Measurements from ENCODE around the gene RPL37. TPM values are rescaled to one million over a fixed set of nuclear protein-coding genes. Genes with fewer than 3 reads are reported as not detected.
A peak's percentile ranks its signal among the peaks of the same experiment; 100 is the strongest.

RPL37 gene
- total and polyA plus RNA-seq, 11 donors = 32.7 to 898 (median 613) TPM

DNA sequence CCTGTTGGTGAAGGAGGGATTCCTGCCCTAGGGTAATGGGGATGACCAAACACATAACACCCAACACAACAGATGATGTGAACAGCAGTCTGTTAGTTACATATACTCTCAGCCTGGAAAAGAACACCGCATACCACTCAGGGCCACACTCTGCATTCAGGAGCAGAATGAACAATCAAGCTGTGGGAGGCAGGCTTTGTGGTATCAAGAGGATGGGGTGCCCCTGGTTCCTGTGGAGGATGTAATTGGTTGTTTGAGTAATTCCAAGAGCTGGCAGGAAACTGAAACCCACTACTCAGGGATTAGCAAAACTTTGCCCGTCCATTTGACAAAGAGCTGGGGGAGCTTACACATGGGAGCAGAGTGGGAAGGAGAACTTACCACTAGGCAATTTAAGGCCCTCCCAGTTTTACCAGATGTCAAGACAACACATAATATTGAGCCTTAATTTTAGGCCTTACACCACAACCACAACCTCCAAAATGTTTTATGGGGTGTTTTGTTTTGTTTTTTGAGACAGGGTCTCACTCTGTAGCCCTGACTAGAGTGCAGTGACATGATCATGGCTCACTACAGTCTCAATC, 21.2 kb downstream of the RPL37 start:
- H3K36me3 ChIP-seq = no peaks in the 10 kb centered on the region
- H3K4me3 ChIP-seq = no peak overlapping the region
- intact Hi-C loops (cut with DNase I) = no loop called here
- H3K4me1 ChIP-seq = no peaks in the 10 kb centered on the region
- ATAC-seq = no peak
- no peaks in the 10 kb centered on the region for H3K27me3 ChIP-seq
- WGBS, 4 donors = 89 to 96% (median 93%) methylated on average over 2 of the region's 2 CpGs
- H3K27ac ChIP-seq = no peak overlapping the region
- H3K9me3 ChIP-seq = no peaks in the 10 kb centered on the region
- TF ChIP-seq, protein P1, sequence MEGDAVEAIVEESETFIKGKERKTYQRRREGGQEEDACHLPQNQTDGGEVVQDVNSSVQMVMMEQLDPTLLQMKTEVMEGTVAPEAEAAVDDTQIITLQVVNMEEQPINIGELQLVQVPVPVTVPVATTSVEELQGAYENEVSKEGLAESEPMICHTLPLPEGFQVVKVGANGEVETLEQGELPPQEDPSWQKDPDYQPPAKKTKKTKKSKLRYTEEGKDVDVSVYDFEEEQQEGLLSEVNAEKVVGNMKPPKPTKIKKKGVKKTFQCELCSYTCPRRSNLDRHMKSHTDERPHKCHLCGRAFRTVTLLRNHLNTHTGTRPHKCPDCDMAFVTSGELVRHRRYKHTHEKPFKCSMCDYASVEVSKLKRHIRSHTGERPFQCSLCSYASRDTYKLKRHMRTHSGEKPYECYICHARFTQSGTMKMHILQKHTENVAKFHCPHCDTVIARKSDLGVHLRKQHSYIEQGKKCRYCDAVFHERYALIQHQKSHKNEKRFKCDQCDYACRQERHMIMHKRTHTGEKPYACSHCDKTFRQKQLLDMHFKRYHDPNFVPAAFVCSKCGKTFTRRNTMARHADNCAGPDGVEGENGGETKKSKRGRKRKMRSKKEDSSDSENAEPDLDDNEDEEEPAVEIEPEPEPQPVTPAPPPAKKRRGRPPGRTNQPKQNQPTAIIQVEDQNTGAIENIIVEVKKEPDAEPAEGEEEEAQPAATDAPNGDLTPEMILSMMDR (IDR thresholded peaks at IDR 0.05) = no peak
- no peak for TF ChIP-seq POLR2A (IDR thresholded peaks at IDR 0.05)
- DNase-seq = no peak

DNA sequence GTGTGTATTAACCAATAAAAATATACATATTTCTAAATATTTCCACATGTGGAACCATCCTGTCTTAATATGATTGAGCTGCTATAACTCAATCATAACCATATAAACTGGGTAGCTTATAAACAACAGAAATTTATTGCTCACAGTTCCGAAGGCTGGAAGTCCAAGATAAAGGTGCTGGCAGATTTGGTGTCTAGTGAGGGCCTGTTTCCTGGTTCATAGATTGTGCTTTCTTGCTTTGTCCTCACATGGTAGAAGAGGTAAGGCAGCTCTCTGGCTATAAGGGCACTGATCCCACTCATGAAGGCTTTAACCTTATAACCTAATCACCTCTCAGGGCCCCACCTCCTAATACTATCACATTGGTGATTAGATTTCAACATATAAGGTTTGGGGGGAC, 22.9 kb downstream of the RPL37 start:
- Histone ChIP-seq H3K27ac (no peak overlapping the region), H3K4me1 (no peaks in the 10 kb centered on the region), H3K9me3 (no peaks in the 10 kb centered on the region), H3K27me3 (no peaks in the 10 kb centered on the region), H3K4me3 (no peak overlapping the region), H3K36me3 (no peaks in the 10 kb centered on the region)
- TF ChIP-seq, protein P1 (IDR thresholded peaks at IDR 0.05) = no peak
- TF ChIP-seq POLR2A (IDR thresholded peaks at IDR 0.05) = no peak
- ATAC-seq (no peak), DNase-seq (no peak)
- 0 to 43% (median 18%) methylated on average over 1 of the region's 1 CpG for WGBS, 4 donors
- intact Hi-C loops (cut with DNase I) = no loop called here

DNA sequence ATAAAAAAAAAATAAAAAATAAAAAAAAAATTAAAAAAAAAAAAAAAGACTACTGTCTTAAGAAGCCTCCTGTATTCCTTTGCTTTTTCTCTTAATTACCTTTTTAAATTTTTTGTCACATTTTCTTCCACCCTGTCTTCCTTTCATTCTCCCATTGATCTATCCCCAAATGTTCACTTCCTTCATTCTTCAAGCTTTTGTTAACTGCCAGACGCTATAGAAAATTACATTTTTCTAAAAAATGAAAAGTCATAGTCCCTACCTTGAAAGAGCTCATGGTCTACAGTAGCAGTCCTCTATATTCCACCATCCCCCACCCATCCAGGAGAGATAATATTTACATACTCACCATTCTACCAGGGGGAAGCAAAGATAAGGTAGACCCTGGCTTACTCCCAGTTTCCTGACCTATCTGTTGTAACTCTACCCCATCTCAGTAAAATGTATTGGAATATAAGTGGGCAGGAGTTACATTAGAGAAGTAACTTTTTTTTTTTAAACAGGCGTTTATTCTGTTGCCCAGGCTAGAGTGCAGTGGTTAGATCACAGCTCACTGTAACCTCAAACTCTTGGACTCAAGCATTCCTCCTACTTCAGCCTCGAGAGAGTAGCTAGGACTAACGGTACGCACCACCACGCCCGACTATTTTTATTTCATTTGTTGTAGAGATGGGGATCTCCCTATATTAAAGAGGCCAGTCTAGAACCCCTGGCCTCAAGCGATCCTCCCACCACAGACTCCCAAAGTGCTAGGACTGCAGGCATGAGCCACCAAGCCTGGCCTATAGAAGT, 33.1 kb downstream of the RPL37 start:
- Histone ChIP-seq H3K4me1 (peaks cover 0 to 15% (median 2%) of the 10 kb centered on the region in 12 donors), H3K27ac (no peak overlapping the region), H3K36me3 (no peaks in the 10 kb centered on the region), H3K4me3 (no peak overlapping the region), H3K27me3 (no peaks in the 10 kb centered on the region), H3K9me3 (no peaks in the 10 kb centered on the region)
- 87 to 90% (median 88%) methylated on average over 8 of the region's 8 CpGs for WGBS, 4 donors
- DNase-seq = no peak
- TF ChIP-seq, protein P1 (IDR thresholded peaks at IDR 0.05) = no peak
- TF ChIP-seq POLR2A (IDR thresholded peaks at IDR 0.05) = no peak
- no peak for ATAC-seq
- intact Hi-C loops (cut with DNase I) = no loop called here

DNA sequence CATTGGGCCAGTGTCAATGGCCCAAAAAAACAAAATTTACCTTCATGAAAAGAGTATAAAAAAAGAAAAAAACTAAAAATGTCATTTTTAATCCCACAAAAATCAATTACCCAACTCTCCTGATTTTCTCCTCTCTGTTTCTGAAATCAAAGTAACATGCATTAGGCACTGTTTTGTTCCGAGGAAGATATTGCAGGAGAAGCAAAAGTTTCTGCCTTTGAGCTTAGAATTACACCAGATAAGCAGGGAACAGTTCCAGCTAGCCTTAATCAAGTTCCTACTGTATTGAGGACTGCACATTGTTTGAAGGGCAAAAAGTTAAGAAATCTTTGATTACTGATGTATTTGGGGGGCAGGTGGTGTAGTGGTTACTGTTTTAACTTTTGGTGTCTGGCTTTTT, 35.8 kb downstream of the RPL37 start:
- DNase-seq (no peak), ATAC-seq (no peak)
- Histone ChIP-seq H3K27ac (peak overlapping the region in 2 of 12 donors; percentile 95 to 96), H3K4me1 (peaks cover 0 to 34% (median 21%) of the 10 kb centered on the region in 12 donors), H3K36me3 (no peaks in the 10 kb centered on the region), H3K9me3 (no peaks in the 10 kb centered on the region), H3K4me3 (peak overlapping the region in 5 of 12 donors; percentile 83 to 97 (median 91)), H3K27me3 (no peaks in the 10 kb centered on the region)
- TF ChIP-seq, protein P1 (IDR thresholded peaks at IDR 0.05) = no peak
- intact Hi-C loops (cut with DNase I) = no loop called here
- WGBS, 4 donors = 0 to 25% (median 1%) methylated on average over 1 of the region's 1 CpG

Data from heart left ventricle (tissue), 16 donors.